Mesenteric fat pad (tissue), 1 donor: ENCODE results near the gene P2RX2. TPM values are rescaled to one million over a fixed set of nuclear protein-coding genes. Genes with fewer than 3 reads are reported as not detected.

Experiments
- DNase-seq: peaks from one replicate; pipeline ENCODE4 v3.0.0-alpha.2; 2020; ENCODE audit warnings: low spot score
- microRNA-seq: library from miRNA; unstranded; fragments of <30 nt; microRNA quantifications from one replicate; pipeline ENCODE4 v1.2.0, GENCODE V29; 2020; ENCODE audit warnings: borderline number of aligned reads
- total RNA-seq: library from RNA; stranded (reverse); fragmentation: NEBNext Ultra II Directional; extraction: Animal tissue kit (Norgen Biotek cat#: 25700); gene quantifications from one replicate; pipeline ENCODE4 v1.2.1, GENCODE V29; 2021
- donor health status: DM: yes; HTN: yes; CAD: no.

Gene P2RX2
- total RNA-seq, 1 donor from 2014 or later: not detected

GRCh38 chr12:132660052-132660451 lies 41.5 kb downstream of the P2RX2 start:
- DNase-seq: no peak

- no peak for DNase-seq
Observed at GRCh38 chr12:132660996-132661395, 42.4 kb downstream of the P2RX2 start.

GRCh38 chr12:132661972-132662371 lies 43.4 kb downstream of the P2RX2 start:
- no peak for DNase-seq

DNA sequence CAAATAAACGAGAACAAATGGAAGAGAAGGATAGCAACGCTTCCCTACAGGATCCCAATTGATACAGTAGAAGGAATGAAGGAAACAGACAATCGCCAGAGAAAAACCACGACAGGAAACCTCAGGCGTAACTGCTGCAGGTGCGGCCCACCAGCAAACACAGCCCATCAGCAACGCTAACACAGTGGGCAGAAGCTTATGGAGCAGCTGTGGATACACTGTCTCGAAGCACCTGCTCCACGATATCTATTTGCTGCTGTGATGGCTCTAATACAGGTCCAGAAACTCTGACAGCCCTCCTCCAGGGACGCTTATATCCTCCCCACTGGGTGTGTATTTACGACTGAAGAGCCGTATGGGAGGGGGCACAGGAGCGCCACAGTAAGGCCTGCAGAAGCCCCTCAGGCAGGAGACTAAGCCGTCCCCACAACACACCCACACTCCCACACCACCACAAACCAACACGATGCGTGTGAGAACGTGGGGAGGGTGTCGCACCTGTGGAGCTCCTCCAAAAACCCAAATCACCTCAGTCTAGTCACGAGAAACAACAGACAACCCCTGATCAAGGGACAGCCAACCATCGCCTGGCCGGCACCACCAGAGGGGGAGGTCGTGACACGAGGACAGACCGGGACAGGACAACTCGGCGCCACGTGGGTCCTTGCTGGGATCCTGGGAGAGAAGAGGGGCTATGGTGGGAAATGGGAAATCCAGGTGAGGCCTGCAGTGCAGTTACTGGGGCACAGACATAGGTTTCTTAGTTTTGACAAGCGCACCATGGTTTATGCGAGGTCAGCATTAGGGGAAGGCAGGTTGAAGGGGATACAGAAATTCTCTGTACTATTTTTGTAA lies 44.6 kb downstream of the P2RX2 start:
- no peak for DNase-seq

- no peak for DNase-seq
Observed at GRCh38 chr12:132664206-132665148, 45.9 kb downstream of the P2RX2 start.

- no peak for DNase-seq
Observed at GRCh38 chr12:132665149-132665491, 46.5 kb downstream of the P2RX2 start.

DNA sequence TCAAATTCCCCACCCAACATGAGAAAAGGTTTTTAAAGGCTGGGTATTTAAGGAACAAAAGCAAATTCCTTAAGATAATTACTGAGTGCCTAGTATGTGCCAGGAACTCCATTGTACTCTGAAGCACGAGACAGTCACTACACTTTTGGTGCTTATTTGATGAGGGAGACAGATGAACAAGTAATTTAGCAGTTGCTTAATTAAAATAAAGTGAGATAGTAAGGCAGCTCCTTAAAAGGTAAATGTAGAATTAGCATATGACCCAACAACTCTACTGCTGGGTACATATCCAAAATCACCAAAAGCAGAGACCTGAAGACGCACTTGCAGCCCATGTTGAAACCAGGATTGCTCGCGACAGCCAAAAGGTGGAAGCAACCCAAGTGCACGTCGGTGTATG lies 47.2 kb downstream of the P2RX2 start:
- DNase-seq: no peak

DNA sequence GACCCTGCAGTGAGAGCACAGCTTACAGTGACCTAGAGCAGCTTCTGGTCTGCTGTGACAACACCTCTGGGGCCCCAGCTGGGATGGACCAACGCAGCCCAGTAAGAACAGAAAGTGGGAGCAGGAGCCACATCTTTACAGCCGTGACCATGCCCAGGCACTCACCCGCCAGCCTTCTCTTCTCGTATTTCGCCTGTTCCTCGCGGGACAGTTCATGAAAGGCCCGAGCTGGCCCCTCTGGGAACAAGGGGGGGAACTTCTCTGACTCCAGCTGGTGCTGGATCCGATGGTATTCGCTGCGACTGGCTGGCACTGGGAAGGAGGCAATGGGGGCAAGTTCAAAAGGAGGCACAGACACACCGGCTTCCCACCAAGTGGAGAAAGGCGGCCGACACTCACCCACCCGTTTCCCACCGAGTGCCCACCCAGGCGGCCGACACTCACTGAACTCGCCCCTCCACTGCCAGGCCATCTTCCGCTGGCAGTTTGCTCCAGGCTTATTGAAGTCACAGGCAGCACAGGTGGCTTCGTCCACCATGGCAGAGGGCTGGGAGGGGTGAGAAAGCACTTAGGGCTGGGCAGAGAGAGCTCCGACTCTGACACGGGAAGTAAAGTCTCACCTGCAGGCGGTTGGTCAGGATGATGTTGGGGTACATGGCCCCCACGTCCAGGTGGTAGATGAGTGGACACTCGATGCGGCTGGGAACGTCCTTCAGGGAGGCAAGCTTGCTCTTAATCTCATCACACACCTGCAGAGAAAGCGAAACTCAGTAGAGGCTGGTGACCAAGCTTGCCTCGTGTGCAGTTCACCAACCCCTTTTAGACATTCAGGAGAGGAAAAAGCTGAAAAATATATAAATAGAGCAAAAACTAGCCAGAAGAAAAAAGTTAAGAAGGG lies 49.9 kb downstream of the P2RX2 start:
- DNase-seq: no peak

- DNase-seq: no peak
Observed at GRCh38 chr12:132669166-132669879, 50.7 kb downstream of the P2RX2 start.

Small RNAs within 50 kb of the gene (microRNA-seq; reads per million reads assigned to microRNA genes)
- gene MIR6763: not detected

Other genes with a start within 250 kb of the P2RX2 start
- 30.5 TPM for gene FBRSL1, start 128.6 kb upstream of the P2RX2 start, total RNA-seq
- gene LRCOL1, start 8.2 kb upstream of the P2RX2 start, total RNA-seq: not detected
- 23.9 TPM for gene POLE, start 68.6 kb downstream of the P2RX2 start, total RNA-seq
- 11.7 TPM for gene PXMP2, start 68.8 kb downstream of the P2RX2 start, total RNA-seq
- gene PGAM5, start 92.1 kb downstream of the P2RX2 start, total RNA-seq: 33.4 TPM
- gene ANKLE2, start 143.1 kb downstream of the P2RX2 start, total RNA-seq: 79.9 TPM
- 78.7 TPM for gene GOLGA3, start 210.1 kb downstream of the P2RX2 start, total RNA-seq